HepG2 (cell line): ENCODE data around the gene ZNF287. TPM values are rescaled to one million over a fixed set of nuclear protein-coding genes. Genes with fewer than 3 reads are reported as not detected.

Experiments
- ATAC-seq: fragments of 200-7000 bp; cut with Tn5 transposase; 3 replicates; pipeline ENCODE4 v1.9.1; 2020; ENCODE audit warnings: mild to moderate bottlenecking, moderate library complexity
- BruUV-seq: library from RNA; stranded (reverse); fragments of 400-500 nt; replicated peaks from 2 replicates; lab custom pipeline; 2021; lab: Mats Ljungman, UMichigan
- CTCF ChIA-PET: fragments of 300-600 bp; formaldehyde crosslinking; extraction: SDS; loops from one replicate; lab custom pipeline; 2021; ENCODE audit warnings: low total read pairs, inconsistent platforms, low intra/inter-chr PET ratio; lab: Yijun Ruan, JAX
- POLR2A ChIA-PET: fragments of 350-600 bp; sonication (Branson Sonifier 250); formaldehyde crosslinking; loops from one replicate; lab custom pipeline; 2020; ENCODE audit warnings: antibody characterized with exemption, inconsistent platforms; lab: Yijun Ruan, JAX
- DNase-seq: peaks from one replicate; pipeline ENCODE4 v3.0.0-alpha.2; 2015; ENCODE audit warnings: low spot score
- FAIRE-seq: peaks from 3 replicates; lab custom pipeline; 2011; peaks lifted over from hg19 to GRCh38; lab: Jason Lieb, UNC
- H2AFZ ChIP-seq: one replicate; pipeline ENCODE4 v1.6.1; 2011; ENCODE audit warnings: low read length, inconsistent platforms
- H3K27ac ChIP-seq: fragments of 300-600 bp; 3 replicates; pipeline ENCODE4 v1.8.0; 2011; ENCODE audit warnings: mixed run types, mild to moderate bottlenecking, mixed read lengths, low read length, inconsistent platforms; ENCODE audit not compliant: insufficient read depth; ENCODE audit errors: extremely low read length
- H3K27me3 ChIP-seq, 2 experiments: fragments of 200-600 bp in 1 of 2; 2 replicates in 1 of 2; 3 replicates in 1 of 2; pipeline versions ENCODE4 v1.6.0 to v1.8.0; 2011; ENCODE audit warnings: low read length in 2 of 2, mild to moderate bottlenecking in 2 of 2, moderate library complexity in 2 of 2, inconsistent platforms in 1 of 2; ENCODE audit not compliant: insufficient read depth in 2 of 2, control insufficient read depth in 1 of 2
- H3K36me3 ChIP-seq, 2 experiments: fragments of 200-600 bp in 1 of 2; replicated peaks in 1 of 2; 2 replicates in 1 of 2; 3 replicates in 1 of 2; pipeline versions ENCODE4 v1.5.1 to v1.8.0; 2011; ENCODE audit warnings: low read length in 2 of 2, inconsistent platforms in 1 of 2; ENCODE audit not compliant: insufficient read depth in 2 of 2, control insufficient read depth in 1 of 2
- H3K4me1 ChIP-seq: 2 replicates; pipeline ENCODE4 v1.5.1; 2012; ENCODE audit warnings: low read length, inconsistent platforms; ENCODE audit not compliant: insufficient read depth
- H3K4me2 ChIP-seq: 2 replicates; pipeline ENCODE4 v1.6.0; 2011; ENCODE audit warnings: low read depth, low read length, inconsistent platforms
- H3K4me3 ChIP-seq, 3 experiments: fragments of 200-600 bp in 1 of 3; sonication (generic), shearing (Covaris generic) in 1 of 3; replicated peaks in 1 of 3; 2 replicates each; pipeline ENCODE4 v1.5.1; 2011 to 2016; ENCODE audit warnings: low read length in 3 of 3, inconsistent platforms in 2 of 3, low read depth in 2 of 3, mild to moderate bottlenecking in 2 of 3, control low read depth in 1 of 3, mixed read lengths in 1 of 3; ENCODE audit not compliant: insufficient read depth in 1 of 3
- H3K79me2 ChIP-seq: one replicate; pipeline ENCODE4 v1.6.1; 2011; ENCODE audit warnings: low read length, inconsistent platforms; ENCODE audit not compliant: insufficient read depth
- H3K9ac ChIP-seq: 2 replicates; pipeline ENCODE4 v1.6.0; 2011; ENCODE audit warnings: mild to moderate bottlenecking, low read depth, low read length, inconsistent platforms; ENCODE audit not compliant: insufficient read depth
- H3K9me3 ChIP-seq: 2 replicates; pipeline ENCODE4 v1.5.1; 2012; ENCODE audit warnings: mild to moderate bottlenecking, low read length
- H4K20me1 ChIP-seq: 2 replicates; pipeline ENCODE4 v1.6.0; 2011; ENCODE audit warnings: inconsistent platforms, mild to moderate bottlenecking, low read length, moderate library complexity; ENCODE audit not compliant: insufficient read depth
- BCLAF1 ChIP-seq: fragments of 450-650 bp; IDR thresholded peaks from 2 replicates; pipeline ENCODE4 v1.6.1; 2017; ENCODE audit warnings: mild to moderate bottlenecking
- FOSL1 ChIP-seq: sonication (generic); formaldehyde crosslinking; IDR thresholded peaks from 2 replicates; pipeline ENCODE4 v1.9.0; 2021; ENCODE audit warnings: missing genetic modification reagents, borderline replicate concordance
- IRF2 ChIP-seq: IDR thresholded peaks from 2 replicates; pipeline ENCODE4 v1.6.1; 2018; ENCODE audit warnings: missing genetic modification reagents, missing compliant biosample characterization
- KMT2A ChIP-seq: sonication (generic); formaldehyde crosslinking; IDR thresholded peaks from 2 replicates; pipeline ENCODE4 v1.4.0; 2020; ENCODE audit warnings: missing genetic modification reagents
- NBN ChIP-seq: fragments of 450-650 bp; conservative IDR thresholded peaks from 2 replicates; pipeline ENCODE4 v1.6.1; 2017
- NR2F1 ChIP-seq, 2 experiments: fragments of 450-650 bp in 1 of 2; formaldehyde crosslinking in 1 of 2; IDR thresholded peaks; 2 replicates each; pipeline versions ENCODE4 v1.5.0 to v1.6.1; 2016 to 2020; ENCODE audit warnings: mild to moderate bottlenecking in 1 of 2, missing compliant biosample characterization in 1 of 2, missing genetic modification reagents in 1 of 2, moderate library complexity in 1 of 2
- RORA ChIP-seq: sonication (generic); formaldehyde crosslinking; IDR thresholded peaks from 2 replicates; pipeline ENCODE4 v1.5.0; 2020; ENCODE audit warnings: mild to moderate bottlenecking, missing genetic modification reagents, moderate library complexity
- SETDB1 ChIP-seq: sonication (generic); formaldehyde crosslinking; IDR thresholded peaks from 2 replicates; pipeline ENCODE4 v1.5.1; 2020; ENCODE audit warnings: missing genetic modification reagents, mild to moderate bottlenecking, borderline replicate concordance
- THAP11 ChIP-seq: IDR thresholded peaks from 2 replicates; pipeline ENCODE4 v1.6.1; 2016; ENCODE audit warnings: missing biosample characterization, missing genetic modification reagents
- ZBED4 ChIP-seq: sonication (generic); formaldehyde crosslinking; IDR thresholded peaks from 2 replicates; pipeline ENCODE4 v1.4.0; 2020; ENCODE audit warnings: missing genetic modification reagents, borderline replicate concordance
- ZNF136 ChIP-seq: sonication (generic); formaldehyde crosslinking; IDR thresholded peaks from 2 replicates; pipeline ENCODE4 v1.8.1; 2022; ENCODE audit warnings: low read depth, mild to moderate bottlenecking, moderate library complexity, missing genetic modification reagents
- ZNF275 ChIP-seq: sonication (generic); formaldehyde crosslinking; IDR thresholded peaks from 2 replicates; pipeline ENCODE4 v1.8.0; 2022; ENCODE audit warnings: missing genetic modification reagents, mild to moderate bottlenecking, inconsistent platforms, borderline replicate concordance
- ZNF605 ChIP-seq: sonication (generic); formaldehyde crosslinking; IDR thresholded peaks from 2 replicates; pipeline ENCODE4 v1.8.0; 2022; ENCODE audit warnings: mild to moderate bottlenecking, missing genetic modification reagents
- ZNF672 ChIP-seq: sonication (generic); formaldehyde crosslinking; IDR thresholded peaks from 2 replicates; pipeline ENCODE4 v1.8.1; 2022; ENCODE audit warnings: missing genetic modification reagents
- ZNF747 ChIP-seq: sonication (generic); formaldehyde crosslinking; IDR thresholded peaks from 2 replicates; pipeline ENCODE4 v1.8.1; 2023; ENCODE audit warnings: missing genetic modification reagents, mild to moderate bottlenecking, borderline replicate concordance
- ZNF766 ChIP-seq: sonication (generic); formaldehyde crosslinking; IDR thresholded peaks from 2 replicates; pipeline ENCODE4 v1.5.0; 2020; ENCODE audit warnings: missing genetic modification reagents, borderline replicate concordance
- ZSCAN5A ChIP-seq: sonication (generic); formaldehyde crosslinking; IDR thresholded peaks from 2 replicates; pipeline ENCODE4 v1.8.0; 2022; ENCODE audit warnings: mild to moderate bottlenecking, missing genetic modification reagents, borderline replicate concordance
- WGBS: methylation state at CpG from one replicate; pipeline ENCODE4 v1.1.6; 2017; ENCODE audit warnings: low lambda C conversion rate; 5-methylcytosine and 5-hydroxymethylcytosine counted together
- in situ Hi-C: cut with HindIII; loops from 2 replicates; pipeline ENCODE4 v1.10.0; 2017; ENCODE audit warnings: low pct_unique_long_range_greater_than_20kb; ENCODE audit not compliant: extremely low pct_ligation_motif_present
- intact Hi-C: fragments of 100-400 bp; cut with micrococcal nuclease; formaldehyde crosslinking; loops from one replicate; pipeline ENCODE4 v1.10.0; 2022; ENCODE audit not compliant: unreplicated experiment
- polyA plus RNA-seq, 8 experiments: library from polyadenylated mRNA; depleted of rRNA in 3 of 8; stranded (reverse) in 7 of 8; unstranded in 1 of 8; fragments of >200 nt; fragmentation: Illumina TruSeq in 4 of 8; extraction: Trizol in 4 of 8; gene quantifications; 2 replicates each; pipeline versions ENCODE4 v1.2.1 to v1.2.3, GENCODE V29; 2011 to 2016; ENCODE audit warnings: low read depth in 4 of 8, missing spikeins in 1 of 8, mixed read lengths in 1 of 8; ENCODE audit not compliant: insufficient read depth in 1 of 8
- total RNA-seq, 5 experiments: library from RNA; depleted of rRNA; stranded (reverse); fragments of >200 nt; fragmentation: Illumina TruSeq; extraction: Trizol; gene quantifications; 2 replicates each; pipeline ENCODE4 v1.2.3, GENCODE V29; 2016; ENCODE audit warnings: low read depth in 1 of 5

ZNF287 gene
- total and polyA plus RNA-seq, 2 of the 13 experiments (the other 11 are each of a cell fraction or from before 2014, with no cell fraction given) = 0.21 TPM; not detected in 1

- no peaks in the 10 kb centered on the region for H4K20me1 ChIP-seq
- H2AFZ ChIP-seq = no peak overlapping the region
- FAIRE-seq = no peak
- H3K79me2 ChIP-seq = no peaks in the 10 kb centered on the region
- 0% methylated on average over 1 of the region's 1 CpG for WGBS
- no peak for DNase-seq
- no TSS peak for BruUV-seq
- peaks cover 0 to 33% of the 10 kb centered on the region in 2 experiments; a peak in 3 of 5 replicates for H3K27me3 ChIP-seq
- ChIA-PET CTCF (no interaction called here), POLR2A (no interaction called here)
- H3K4me3 ChIP-seq = no peak overlapping the region
- no peak overlapping the region for H3K27ac ChIP-seq
- H3K4me2 ChIP-seq = no peak overlapping the region
- H3K9ac ChIP-seq = no peak overlapping the region
- H3K36me3 ChIP-seq = no peaks in the 10 kb centered on the region
- H3K4me1 ChIP-seq = no peaks in the 10 kb centered on the region; the same call in 1 of the 2 replicates
- no peaks in the 10 kb centered on the region for H3K9me3 ChIP-seq
- intact Hi-C loops (no loop called here), in situ Hi-C loops (no loop called here)
- ATAC-seq = no peak
- TF ChIP-seq FOSL1 = no peak
- TF ChIP-seq NBN = no peak
- no peak for TF ChIP-seq NR2F1 (CRISPR knock-in tag; IDR thresholded peaks at IDR 0.05)
- TF ChIP-seq IRF2 (CRISPR knock-in tag) = no peak
- TF ChIP-seq THAP11 (CRISPR knock-in tag) = no peak
- TF ChIP-seq ZNF605 (CRISPR knock-in tag) = no peak
- no peak for TF ChIP-seq SETDB1 (CRISPR knock-in tag)
- no peak for TF ChIP-seq ZBED4 (CRISPR knock-in tag)
- TF ChIP-seq ZNF766 (CRISPR knock-in tag) = no peak
- TF ChIP-seq ZSCAN5A (CRISPR knock-in tag) = no peak
- TF ChIP-seq BCLAF1 = no peak
- TF ChIP-seq ZNF747 = no peak
- no peak for TF ChIP-seq ZNF136
- TF ChIP-seq ZNF275 (CRISPR knock-in tag) = no peak
- no peak for TF ChIP-seq ZNF672 (CRISPR knock-in tag)
- no peak for TF ChIP-seq KMT2A
- no peak for TF ChIP-seq RORA (CRISPR knock-in tag)
These were observed 57.4 kb downstream of the ZNF287 start for GRCh38 chr17:16511593-16511992.
